Activated CD4-positive, alpha-beta T cell treated with anti-CD3 and anti-CD28 coated beads, Interleukin-2, Interleukin-4, amounts not matched to agents 100 ng/mL and 50 ng/mL, durations not matched to agents 16 hours and 8 hours (primary cell): ENCODE measurements around the gene ZNF81.
A peak's percentile ranks its signal among the peaks of the same experiment; 100 is the strongest.
"Not testable (repeated sequence)": the region's sequence is repeated elsewhere in the genome, so short reads cannot be mapped to it uniquely, and the experiment has no call there.

Experiments
- DNase-seq: peaks from one replicate; pipeline ENCODE4 v3.0.0-alpha.2; 2020; ENCODE audit warnings: low spot score

The ZNF81 gene

DNA sequence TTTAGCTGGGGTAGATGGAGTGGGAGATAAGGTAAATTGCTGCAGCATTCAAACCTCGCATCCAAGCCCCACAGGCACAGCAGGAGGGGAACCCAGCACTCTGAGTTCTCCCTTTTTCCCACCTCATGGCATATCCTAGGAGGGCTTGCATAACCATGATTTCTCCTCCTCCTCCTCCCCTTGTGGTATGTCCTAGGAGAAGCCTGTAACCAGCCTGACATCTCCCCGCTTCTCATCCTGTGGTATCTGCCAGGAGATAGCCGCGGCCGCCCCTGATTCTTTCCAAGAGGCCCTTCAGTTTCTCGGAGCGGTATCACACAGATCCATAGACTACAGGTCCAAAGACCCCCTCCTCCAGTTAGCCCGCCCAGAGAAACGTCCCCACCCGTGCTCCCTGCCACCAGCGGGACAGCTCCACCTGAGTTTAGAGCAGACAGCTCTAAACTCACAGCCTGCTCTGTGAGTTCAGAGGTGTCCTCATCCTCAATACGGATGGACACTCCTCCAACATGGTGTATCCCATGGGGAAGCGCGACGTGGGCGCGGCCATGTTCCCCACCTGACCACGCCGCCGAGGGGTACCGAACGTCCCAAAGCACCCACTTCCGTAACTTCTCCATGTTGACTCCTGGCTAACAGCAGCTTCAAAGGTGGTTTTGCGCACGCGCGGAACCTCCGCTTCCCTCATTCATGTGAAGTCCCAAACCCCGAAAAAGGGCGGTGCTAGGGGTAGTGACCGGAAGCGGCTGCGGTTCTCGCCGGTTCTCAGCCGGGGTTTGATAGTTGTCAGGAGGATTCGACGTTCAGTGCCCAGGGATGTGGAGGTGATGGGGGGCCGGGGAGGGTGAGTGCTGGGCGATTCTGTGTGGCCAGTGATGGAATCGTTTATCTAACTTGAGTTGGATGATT, at the start of gene ZNF81:
Gene ZNF81 (plus strand): TSS at position 739 of the 909 bp plus-strand sequence. CDS start 9,366 bp downstream, outside the sequence.
- peak; percentile 92 for DNase-seq

GRCh38 chrX:47796433-47796906, 40.2 kb upstream of the ZNF81 start:
- DNase-seq, result no peak

DNA sequence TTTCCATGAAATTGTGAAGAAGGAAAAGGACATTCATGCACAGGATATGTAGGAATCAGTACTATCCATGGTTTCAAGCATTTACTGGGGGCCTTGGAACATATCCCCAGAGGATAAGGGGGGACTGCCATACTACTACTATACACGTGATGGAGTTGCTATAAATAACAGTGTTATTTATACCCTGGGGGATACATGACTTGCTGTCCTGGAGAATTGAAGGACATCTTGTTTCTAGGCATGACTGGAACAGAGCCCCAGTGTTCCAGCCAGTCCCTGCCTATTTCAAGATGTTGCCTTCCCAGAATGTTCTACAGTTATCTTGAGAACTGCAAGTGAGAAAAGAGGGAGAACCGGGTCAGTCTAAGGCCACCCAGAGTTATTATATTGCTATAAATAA, 39.6 kb upstream of the ZNF81 start:
- no peak for DNase-seq

- DNase-seq, result no peak
Measured at GRCh38 chrX:47798861-47799260, 37.8 kb upstream of the ZNF81 start.

DNA sequence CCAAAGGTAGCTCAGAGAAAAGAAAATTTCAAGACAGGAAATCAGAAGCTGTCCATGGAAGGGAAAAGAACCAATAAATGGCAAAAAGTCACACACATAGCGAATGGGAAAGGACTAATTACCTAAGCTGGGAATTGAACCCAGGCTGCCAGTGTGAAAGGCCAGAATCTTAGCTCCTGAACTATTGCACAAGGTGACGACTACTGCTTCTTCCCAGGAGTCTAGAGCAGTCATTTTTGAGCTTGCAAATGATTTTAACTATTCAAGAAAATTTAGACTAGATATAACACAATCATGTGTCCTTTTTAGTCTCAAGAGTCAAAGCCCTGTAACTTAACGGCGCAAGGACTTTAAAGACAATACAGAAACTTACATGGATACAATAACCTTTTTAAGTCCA, 34.1 kb upstream of the ZNF81 start:
- no peak for DNase-seq

DNA sequence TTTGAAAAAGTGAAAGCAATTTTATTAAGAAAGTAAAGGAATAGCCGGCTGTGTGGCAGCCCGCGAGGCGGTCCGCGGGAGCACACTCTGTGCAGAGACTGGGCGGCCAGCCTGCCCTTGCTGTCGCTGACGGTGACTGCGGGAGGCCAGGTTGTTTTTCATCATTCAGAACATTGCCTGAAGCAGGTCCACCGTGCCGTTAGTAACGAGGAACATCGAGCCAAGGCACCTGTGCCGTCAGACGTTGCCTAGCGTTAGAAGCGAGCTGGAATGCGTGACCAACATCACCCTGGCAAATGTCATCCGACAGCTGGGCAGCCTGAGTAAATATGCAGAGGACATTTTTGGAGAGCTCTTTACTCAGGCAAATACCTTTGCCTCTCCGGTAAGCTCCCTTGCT, 33.6 kb upstream of the ZNF81 start:
- not testable (repeated sequence) for DNase-seq

DNA sequence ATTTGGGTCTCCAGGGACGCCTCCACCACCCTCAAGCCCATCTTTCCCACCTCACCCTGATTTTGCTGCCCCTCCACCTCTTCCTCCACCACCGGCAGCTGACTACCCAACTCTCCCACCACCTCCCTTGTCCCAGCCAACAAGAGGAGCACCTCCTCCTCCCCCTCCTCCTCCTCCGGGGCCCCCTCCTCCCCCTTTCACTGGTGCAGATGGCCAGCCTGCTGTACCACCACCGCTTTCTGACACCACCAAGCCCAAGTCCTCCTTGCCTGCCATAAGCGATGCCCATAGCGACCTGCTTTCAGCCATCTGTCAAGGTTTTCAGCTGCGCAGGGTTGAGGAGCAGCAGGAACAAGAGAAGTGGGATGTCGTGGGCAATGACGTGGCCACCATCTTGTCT, 32.4 kb upstream of the ZNF81 start:
- no peak for DNase-seq

DNA sequence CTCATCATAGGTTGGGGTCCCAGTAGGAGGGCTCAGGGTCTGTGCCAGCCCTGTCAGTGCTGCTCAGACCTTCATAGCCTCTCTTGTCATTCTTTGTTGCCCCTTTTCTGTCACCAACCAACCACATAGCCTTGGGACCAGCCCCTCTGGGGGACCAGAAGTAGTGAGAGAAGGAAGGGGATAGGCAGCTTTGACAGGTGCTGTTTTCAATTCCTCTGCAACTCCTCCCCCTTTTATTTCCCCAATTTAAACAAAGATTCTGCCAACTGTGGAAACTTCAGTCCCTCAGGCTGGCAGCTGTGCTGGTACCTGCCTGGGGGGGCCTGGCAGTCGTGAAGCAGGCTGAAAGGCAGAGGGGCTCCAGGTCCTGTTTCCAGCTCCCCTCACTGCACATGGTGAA, 30.9 kb upstream of the ZNF81 start:
- not testable (repeated sequence) for DNase-seq

DNA sequence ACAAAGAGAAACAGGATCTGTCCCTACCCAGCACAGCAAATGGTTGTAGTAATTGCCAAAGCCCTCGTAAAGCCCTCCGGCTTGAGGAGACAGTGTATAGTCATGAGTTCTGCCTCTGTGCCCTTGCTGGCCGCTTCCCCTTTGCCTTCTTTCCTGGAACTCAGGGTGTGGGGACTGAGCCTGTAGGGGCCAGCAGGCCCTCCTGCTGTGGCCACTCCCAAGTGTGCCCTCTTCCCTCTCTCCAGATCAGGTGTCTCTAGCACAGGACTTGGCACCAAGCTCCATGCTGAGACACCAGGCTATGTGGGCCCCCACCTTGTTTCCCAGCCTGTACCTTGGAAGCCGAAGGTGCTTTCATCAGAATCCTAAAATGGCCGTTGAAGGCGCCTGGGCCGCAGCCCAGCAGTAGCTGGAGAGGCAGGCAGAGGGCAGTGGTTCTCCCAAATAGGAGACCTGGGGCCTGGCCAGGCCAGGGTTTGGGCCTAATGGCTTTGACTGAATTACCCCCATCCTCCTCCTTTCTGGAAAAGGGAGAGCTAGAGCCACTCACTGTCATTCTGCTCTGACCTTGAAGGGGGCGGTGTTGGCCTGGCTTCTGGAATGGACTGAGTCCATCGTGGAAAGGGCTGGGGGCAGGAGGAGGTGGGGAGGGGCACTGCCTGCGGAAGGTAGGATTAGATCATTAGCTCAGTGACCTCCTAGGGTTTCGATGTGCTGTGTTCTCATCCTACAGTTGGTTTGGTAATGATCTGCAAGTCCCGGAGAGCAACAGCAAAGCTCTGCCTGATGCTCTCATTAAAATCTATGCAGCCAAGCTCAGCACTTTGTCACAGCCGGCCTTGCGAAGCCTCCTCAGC, 30.1 kb upstream of the ZNF81 start:
- not testable (repeated sequence) for DNase-seq

- not testable (repeated sequence) for DNase-seq
Measured at GRCh38 chrX:47807272-47807538, 29.5 kb upstream of the ZNF81 start.

GRCh38 chrX:47807548-47807947, 29.2 kb upstream of the ZNF81 start:
- DNase-seq, result no peak

DNA sequence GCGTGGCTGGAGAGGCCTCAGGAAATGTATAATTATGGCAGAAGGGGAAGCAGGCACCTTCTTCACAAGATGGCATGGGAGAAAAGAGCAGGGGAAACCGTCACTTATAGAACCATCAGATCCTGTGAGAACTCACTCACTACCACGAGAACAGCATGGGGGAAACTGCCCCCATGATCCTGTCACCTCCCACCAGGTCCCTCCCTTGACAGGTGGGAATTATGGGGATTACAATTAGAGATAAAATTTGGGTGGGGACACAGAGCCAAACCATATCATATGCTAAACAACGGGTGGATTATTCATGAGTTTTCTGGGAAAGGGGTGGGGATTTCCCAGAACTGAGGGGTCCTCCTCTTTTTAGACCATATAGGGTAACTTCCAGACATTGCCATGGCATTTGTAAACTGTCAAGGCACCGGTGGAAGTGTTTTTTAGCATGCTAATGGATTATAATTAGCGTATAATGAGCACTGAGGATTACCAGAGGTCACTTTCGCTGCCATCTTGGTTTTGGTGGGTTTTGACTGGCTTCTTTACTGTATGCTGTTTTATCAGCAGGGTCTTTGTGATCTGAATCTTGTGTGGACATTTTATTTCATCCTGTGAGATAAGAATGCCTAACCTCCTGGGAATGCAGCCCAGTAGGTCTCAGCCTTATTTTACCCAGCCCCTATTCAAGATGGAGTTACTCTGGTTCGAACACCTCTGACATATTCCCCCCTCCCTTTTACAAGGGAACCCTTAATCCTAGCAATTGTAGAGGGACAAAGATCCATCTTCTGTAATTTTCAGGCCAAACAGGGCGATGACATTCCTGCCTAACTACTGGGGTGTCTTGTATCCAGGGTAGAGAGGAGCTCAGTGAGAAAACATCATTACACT, 27.6 kb upstream of the ZNF81 start:
- no peak for DNase-seq

DNA sequence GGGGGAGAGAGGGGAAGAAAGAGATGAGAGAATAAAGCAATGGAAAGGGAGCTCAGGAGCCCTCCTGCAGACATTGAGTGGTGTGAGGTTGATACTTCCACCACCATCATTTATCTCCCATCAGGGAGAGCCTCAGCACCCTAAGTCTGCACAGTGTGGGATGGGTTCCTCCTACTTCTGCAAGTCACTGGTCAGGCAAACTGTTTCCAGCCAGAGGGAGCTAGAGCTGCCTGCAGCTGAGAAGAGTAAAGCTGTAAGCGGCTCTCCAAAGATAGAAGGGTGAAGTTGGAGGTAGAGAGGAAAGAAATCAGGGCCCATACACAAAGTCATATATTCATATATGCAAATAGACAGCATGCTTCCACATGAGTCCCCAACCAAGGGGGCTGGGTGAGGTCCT, 21.9 kb upstream of the ZNF81 start:
- no peak for DNase-seq

- DNase-seq, result no peak
Measured at GRCh38 chrX:47815901-47816845, 20.5 kb upstream of the ZNF81 start.

DNA sequence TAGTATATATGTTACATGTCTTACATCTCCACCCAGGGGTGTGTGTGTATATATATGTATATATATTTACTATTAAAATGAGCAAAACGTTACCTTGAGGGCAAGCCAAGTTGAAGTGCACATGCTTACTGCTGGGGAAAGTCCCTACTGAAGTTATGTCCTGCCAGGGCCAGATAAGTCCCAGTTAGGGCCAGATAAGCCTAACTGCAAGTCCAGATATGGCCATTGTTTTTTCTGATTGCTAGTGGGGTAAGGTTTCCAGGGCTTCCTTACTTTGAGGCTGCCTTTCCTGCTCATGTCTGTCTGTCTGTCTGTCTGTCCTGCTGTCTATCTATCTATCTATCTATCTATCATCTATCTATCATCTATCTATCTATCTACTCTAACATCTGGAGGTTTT, 19.3 kb upstream of the ZNF81 start:
- no peak for DNase-seq

- no peak for DNase-seq
Measured at GRCh38 chrX:47817897-47818296, 18.8 kb upstream of the ZNF81 start.

DNA sequence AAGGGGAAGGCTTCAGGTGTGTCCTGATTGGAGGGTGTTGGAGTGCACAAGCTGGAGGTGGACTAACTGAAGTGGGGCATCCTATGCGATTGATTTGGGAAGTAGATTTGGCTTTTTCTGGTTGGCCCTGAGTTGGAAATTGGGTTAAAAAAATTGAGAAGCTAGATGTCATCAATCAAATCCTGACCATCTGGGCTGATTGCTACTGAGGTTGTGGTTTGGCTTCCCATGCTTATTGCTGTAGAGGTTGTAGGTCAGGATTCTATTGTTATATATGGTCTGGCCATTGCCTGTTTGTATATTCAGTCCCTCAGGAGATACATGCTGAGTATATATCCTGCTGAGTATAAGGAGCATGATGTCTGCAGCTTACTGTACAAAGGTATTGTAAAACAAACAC, 7.7 kb upstream of the ZNF81 start:
- no peak for DNase-seq

DNA sequence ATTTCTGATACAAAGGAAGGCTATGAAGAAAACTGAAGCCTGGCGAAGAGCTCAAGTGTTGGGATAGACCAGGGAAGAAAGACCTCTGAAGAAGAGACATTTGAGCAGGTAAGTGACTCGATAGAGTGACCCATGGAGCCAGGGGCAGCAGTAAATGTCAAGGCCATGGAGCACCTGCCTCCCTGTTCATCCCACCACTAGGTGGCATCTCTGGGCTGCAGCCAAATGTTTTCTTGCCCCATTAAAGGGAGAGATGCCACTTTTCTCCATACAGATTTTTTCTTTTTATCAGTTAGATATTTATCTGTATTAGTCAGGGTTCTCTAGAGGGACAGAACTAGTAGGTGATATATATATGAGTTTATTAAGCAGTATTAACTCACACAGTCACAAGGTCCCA, 4.9 kb upstream of the ZNF81 start:
- peak; percentile 53 for DNase-seq

GRCh38 chrX:47838361-47838760, 1.7 kb downstream of the ZNF81 start:
- no peak for DNase-seq

- DNase-seq, result no peak
Measured at GRCh38 chrX:47840111-47840510, 3.4 kb downstream of the ZNF81 start.

DNA sequence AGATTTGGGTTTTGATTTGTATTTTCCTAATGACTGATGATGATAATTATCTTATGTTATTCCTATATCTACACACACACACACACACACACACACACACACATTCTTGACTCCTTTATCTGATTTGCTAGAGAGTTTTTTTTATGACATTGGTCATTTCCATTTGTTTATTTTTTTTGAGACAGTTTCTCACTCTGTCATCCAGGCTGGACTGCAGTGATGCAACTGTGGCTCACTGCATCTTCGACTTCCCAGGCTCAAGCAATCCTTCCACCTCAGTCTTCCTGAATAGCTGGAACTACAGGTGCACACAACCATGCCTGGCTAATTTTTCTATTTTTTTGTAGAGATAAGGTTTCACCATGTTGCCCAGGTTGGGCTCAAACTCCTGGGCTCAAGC, 6.7 kb downstream of the ZNF81 start:
- DNase-seq, result no peak
